GM12801 (cell line): ENCODE measurements around the gene PRRC2A.

Experiments used
- CTCF ChIP-seq: IDR thresholded peaks from one replicate; pipeline ENCODE4 v1.5.1; 2011; ENCODE audit warnings: control low read depth; ENCODE audit not compliant: insufficient read length; ENCODE audit errors: extremely low read depth

PRRC2A gene

GRCh38 chr6:31632279-31632946, 11.9 kb downstream of the PRRC2A start:
- no peak for TF ChIP-seq CTCF

GRCh38 chr6:31633447-31633846, 12.9 kb downstream of the PRRC2A start:
- TF ChIP-seq CTCF: no peak

GRCh38 chr6:31634131-31634530, 13.6 kb downstream of the PRRC2A start:
- no peak for TF ChIP-seq CTCF

- no peak for TF ChIP-seq CTCF
Observed at GRCh38 chr6:31634969-31635575, 14.6 kb downstream of the PRRC2A start.

GRCh38 chr6:31636698-31637596, 16.4 kb downstream of the PRRC2A start:
- no peak for TF ChIP-seq CTCF

GRCh38 chr6:31639043-31639442, 18.5 kb downstream of the PRRC2A start:
- no peak for TF ChIP-seq CTCF

- no peak for TF ChIP-seq CTCF
Observed at GRCh38 chr6:31639449-31639861, 18.9 kb downstream of the PRRC2A start.
